HG02678 (cell line): ENCODE results near the gene FBLN5.

Source experiments
- ATAC-seq: cut with Tn5 transposase; IDR thresholded peaks from one replicate; pipeline ENCODE4 v1.9.1; 2021; ENCODE audit warnings: mild to moderate bottlenecking, moderate library complexity; ENCODE audit not compliant: unreplicated experiment

The FBLN5 gene

DNA sequence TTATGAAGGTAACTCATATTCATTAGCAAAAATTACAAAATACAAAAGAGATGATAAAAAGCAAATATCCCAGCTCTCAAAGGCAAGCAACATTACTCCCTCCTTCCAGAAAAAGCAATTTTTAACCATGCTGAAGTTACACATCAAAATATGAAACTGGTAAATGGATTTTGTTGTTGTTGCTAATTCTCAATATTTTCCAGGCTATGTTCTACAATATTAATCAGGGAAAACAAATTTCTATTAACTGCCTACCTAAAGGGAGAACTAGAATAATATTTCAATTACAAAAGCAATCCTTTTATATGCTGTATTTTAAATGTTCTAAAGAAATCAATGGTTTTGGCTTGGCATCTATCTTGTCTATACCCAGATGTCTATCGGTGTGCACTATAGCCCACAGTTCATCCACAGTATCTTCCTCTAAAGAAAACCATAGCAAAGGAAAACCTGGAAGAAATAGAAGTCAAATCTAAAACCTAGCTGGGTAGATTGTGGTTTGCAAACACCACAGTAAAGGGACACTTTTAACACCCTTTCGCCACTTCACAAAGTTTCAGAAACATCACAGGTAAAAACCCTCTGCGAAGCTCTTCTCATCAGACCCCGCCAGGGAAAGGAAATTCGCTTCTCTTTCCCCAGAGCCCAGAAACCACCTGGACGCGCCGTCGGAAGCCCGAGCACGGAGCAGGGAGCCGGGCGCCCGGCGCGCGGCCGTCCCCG lies 112.1 kb downstream of the FBLN5 start:
- ATAC-seq: no peak

DNA sequence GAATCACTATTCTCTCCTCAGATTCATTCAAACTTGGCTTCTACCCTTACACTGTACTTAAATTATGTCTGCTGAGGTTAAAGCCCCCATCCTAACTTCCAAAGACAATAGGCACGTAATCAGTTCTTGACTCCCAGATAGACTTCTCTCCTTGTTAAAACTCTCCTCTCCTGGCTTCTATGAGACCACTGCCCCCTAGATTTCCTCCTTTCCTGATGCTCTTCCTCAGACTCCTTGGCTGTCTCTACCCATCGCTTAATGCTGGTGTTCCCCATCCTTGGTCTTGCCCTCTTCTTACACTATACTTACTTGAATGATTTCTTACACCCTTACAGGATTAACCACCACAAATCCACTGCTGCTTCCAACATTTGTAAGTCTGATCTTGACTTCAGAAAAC lies 112.9 kb downstream of the FBLN5 start:
- no peak for ATAC-seq

DNA sequence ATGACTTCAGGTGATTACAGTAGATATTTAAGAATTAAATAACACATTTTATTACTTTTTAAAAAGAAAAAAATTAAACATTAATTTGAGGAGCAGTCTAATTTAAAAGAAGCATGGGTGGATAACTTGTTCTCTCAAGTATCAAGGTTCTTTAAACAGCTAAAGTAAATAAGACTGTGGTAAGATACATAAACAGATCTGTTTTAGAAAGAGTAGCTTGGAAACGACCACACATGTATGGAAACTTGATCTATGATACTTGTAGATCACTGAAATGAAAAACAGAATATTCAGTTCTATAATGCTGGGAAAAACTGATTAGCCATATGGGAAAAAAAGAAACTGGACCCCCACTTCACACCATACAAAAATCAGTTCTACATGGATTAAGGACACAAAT lies 116.2 kb downstream of the FBLN5 start:
- ATAC-seq: no peak

DNA sequence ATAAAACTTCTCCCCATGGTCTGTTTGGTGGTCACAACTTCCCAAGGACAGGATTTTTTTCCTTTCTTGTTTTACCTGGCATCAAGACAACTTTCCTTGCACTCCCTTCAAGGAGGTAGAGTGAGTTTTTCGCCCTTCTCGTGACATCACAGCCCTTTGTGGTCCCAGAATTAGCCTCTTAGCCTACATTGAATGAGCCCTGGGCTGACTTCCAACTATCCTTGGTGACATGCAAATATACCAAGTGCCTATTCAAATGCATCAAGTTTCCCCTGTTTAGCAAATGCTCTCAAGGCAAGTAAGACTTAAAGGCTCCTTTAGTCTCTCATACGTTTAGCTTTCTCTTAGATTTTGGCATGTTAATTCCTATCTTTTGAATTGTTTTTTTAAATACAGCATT lies 116.7 kb downstream of the FBLN5 start:
- ATAC-seq: peak; percentile 81

DNA sequence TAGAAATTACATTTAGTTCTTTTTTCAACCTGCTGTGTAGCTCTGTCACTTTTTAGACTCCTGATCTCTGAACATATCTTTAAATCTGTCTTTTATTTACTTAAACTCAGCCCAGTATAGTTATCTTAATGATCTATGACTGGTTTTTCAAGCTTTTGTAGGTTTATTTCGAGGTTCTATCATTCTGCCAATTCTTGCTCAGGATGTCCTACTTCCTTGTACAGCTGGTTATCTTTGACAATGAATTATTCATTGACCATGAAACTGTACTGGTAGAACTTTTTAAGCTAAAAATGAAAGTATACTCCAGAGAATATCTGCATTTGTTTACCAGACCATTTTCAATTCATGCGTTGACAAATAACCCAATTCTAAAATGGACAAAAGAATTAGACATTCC lies 118.0 kb downstream of the FBLN5 start:
- ATAC-seq: no peak

DNA sequence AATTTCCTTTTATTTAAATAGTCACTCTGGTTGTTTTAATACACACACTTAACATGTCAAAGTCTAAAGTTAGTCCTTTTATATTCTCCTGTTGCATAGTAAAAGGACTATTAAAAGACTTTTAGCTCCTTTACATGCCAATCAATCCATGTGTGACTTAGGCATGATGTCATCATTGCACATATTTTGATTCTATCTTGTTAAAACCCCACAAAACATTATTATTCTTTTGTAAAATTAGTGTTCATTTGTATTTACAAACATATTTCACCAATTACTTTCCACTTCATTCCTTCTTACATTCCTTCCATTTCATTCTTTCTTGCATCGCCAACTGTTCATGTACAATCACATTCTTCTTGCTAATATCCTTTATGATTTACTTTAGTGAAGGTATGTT lies 119.7 kb downstream of the FBLN5 start:
- no peak for ATAC-seq
